GM12873 (cell line): Measurements from ENCODE around the gene CCR6.

Source experiments
- TF ChIP-seq, protein P1 (sequence below): IDR thresholded peaks from 2 replicates; pipeline ENCODE4 v1.5.1; 2012; ENCODE audit warnings: low read depth, mild to moderate bottlenecking, moderate library complexity, low read length, control low read depth; ENCODE audit not compliant: insufficient read depth; ENCODE audit errors: missing control alignments

The CCR6 gene

DNA sequence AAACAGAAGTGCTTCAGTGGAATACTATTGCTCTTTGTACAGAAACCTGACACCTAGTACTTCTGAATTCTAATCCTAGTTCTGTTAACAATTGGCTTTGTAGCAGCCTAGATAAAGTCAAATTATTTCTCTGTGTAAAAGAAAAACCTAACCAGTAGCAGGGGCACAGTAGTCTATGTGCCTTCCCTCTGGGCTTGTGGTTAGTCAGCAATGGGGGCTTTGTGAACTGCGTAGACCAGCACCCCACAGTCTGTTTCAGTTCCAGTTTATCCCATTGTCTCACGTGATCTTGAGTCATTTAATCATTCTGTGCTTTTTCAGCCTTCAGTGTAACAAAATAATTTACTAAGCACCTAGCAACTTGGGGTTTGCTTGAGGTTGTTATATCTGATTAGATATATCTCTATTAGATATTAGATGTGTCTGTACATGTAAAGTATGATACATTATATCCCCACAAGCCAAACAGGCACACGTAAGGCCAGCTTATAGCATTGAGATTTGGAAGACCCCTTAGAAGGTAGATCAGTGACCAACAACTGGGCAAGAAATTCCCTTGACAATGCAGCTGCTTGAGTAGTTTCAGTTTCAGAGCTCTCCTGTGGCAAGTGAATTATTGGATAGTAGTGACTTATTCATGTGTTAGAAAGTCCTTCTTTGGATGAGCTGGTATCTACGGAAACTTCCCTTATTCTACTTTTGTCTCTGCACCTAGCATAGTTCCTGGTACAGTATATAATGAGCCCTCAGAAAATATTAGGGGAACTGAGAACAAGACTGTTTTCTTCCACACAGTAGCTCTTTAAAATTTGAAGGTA, 27.9 kb upstream of the CCR6 start:
- TF ChIP-seq, protein P1, sequence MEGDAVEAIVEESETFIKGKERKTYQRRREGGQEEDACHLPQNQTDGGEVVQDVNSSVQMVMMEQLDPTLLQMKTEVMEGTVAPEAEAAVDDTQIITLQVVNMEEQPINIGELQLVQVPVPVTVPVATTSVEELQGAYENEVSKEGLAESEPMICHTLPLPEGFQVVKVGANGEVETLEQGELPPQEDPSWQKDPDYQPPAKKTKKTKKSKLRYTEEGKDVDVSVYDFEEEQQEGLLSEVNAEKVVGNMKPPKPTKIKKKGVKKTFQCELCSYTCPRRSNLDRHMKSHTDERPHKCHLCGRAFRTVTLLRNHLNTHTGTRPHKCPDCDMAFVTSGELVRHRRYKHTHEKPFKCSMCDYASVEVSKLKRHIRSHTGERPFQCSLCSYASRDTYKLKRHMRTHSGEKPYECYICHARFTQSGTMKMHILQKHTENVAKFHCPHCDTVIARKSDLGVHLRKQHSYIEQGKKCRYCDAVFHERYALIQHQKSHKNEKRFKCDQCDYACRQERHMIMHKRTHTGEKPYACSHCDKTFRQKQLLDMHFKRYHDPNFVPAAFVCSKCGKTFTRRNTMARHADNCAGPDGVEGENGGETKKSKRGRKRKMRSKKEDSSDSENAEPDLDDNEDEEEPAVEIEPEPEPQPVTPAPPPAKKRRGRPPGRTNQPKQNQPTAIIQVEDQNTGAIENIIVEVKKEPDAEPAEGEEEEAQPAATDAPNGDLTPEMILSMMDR: no peak

DNA sequence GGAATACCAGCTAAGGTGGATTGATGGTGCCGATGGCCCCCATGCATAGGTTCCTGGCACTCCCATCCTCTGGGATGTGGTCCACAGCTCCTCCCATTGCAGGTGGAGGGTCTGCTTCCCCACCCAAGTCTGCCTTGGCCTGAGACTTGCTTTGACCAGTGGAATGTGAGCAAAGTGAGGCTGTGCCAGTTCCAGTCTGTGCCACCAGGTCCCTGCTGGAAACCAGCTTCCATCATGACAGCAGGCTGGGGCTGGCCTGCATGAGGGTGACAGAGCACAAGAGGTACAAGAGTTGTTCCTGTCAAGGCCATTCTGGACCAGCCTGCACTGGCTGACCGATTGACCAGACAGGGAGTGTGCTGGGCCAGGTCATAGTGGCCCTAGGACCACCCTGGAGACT, 27.0 kb upstream of the CCR6 start:
- TF ChIP-seq, protein P1: no peak

DNA sequence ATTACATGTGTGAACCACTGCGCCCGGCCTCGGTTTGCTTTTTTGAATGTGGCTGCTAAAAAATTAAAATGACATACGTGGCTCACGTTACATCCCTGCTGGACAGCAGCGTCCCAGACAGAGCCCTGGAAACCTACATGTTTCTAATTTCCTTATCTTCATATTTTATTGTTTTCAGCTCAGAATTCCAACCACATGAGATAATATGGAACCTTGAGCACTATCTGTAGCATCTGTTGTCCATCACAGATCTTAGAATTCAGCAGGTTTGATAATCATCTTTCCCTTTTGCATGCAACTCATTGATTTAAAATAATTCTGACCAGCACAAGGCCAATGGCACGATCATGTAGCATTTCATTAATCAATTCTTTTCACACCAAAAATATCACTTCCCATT, 25.9 kb upstream of the CCR6 start:
- TF ChIP-seq, protein P1: no peak

DNA sequence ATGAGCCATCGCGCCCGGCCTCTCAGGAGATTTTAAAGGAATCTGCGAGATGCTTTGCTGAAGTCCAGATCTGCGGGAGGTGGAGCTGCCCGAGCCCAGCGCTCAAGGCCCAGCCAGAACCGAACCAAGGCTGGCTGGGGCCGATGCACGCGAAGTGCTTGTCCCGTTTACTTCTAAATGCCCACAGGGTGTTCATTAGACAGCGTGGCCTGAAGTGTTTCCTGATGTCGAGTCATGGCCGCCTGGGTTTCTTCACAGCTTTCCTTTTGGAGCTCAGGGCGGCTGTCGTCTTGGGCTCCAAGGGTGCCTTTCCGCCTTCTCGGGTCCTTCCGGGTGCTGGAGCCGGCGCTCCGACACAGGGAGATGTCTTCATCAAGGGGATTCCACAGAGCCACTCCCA, 25.1 kb upstream of the CCR6 start:
- TF ChIP-seq, protein P1: no peak

DNA sequence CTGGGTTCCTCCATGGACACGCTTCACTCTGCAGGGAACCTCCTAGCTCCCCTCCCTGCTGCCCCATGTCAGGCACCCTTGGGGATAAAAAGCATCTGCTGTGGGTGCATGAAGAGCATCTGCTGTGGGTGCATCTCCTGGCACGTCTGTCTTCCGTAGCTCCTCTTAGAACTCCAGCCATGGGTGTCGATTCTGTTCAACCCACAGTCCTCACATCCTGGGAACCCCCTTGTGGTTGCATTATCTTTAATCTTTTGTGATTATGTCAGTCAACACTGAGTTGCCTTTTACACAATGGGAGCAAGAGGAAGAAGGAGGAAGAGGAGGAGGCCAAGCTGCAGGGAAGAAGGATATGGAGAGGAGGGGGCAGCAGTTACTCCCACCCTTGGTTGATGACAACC, 24.1 kb upstream of the CCR6 start:
- TF ChIP-seq, protein P1: no peak

DNA sequence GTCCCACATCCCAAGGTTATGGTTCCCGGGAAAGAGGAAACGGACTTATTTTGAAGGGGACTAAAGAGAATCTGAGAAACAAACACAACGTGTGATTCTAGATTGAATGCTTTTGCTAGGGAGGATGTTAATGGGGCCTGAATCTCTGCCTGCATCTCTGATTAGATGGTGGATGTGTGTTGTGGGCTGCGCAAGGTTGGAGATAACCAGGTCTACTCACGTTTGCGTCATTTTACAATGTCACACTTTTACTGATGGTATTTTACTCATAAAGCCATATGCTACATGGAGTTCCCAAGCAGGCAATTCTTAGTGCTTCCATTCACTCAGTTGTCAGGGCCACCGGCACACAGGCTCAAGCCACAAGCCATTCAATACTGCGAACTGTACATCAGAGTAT, 23.2 kb upstream of the CCR6 start:
- TF ChIP-seq, protein P1: no peak

DNA sequence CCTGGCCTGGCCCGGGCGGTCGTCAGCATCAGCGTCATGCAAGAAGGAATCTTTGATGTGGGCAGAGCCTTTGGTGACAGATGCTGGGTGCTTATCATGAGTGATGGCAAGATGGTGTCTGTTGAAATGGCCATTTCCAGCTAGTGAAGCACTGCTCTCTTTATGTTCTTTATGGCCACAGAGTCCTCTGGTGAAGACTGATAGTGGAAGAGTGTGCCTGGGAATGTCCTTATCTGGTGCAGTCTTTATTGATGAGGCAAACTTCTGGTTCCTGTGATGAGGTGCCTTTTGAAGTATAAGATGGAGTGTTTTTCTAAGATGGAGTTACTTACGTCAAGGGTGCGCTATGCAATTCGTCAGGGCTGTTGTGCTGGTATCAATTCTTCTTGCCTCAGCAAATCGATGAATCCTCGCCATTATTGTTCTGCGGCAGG, 22.6 kb upstream of the CCR6 start:
- TF ChIP-seq, protein P1: no peak

DNA sequence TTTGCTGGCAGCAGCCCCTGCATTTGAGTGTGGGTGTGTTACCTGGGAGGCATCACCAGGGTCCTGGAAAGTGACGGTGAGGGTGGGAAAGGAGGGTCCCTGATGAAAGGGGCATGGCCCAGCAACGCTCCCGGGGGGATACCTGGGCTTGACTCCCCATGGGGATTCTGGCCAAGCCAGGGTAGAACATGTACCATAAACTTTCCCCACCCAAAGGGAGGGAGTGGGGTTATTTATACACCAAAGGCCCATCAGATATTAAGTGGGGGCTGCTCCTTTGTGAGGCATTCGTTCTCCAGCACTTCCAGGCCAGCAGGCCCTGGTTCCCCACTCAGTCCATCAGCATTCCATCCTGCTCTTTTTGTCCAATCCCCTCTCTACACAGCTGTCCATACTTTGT, 20.6 kb upstream of the CCR6 start:
- TF ChIP-seq, protein P1: no peak
